ENCODE measurements around the gene YPEL1. TPM values are rescaled to one million over a fixed set of nuclear protein-coding genes. Genes with fewer than 3 reads are reported as not detected.

Gene YPEL1
- total and polyA plus RNA-seq, 4 donors = 1.6 to 15.1 (median 3.5) TPM

DNA sequence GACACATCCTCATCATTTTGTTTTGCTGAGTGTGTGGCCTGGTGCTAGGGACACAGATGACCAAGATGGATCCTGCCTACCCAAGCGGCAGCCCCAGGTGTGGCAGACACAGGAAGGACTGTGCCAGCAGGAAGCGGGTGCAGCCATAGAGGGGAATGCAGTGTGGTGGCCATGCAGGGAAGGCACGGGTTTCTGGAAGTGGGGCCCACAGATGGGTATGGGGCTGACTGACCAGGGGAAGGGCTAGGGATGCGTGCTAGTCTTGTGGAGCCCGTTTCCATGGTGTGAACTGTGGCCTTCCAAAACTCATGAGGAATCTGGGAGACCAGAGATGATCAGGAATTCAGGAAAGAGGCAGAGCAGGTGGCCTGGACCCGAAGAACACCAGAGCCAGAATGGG, 33.5 kb downstream of the YPEL1 start:
- H3K4me3 ChIP-seq = no peak overlapping the region
- peaks cover 0 to 17% (median 3%) of the 10 kb centered on the region in 4 donors for H3K36me3 ChIP-seq (ENCODE audit: control insufficient read depth in 4 of 4, insufficient read depth in 4 of 4, low read length in 4 of 4)
- no peaks in the 10 kb centered on the region for H3K27me3 ChIP-seq (ENCODE audit: control insufficient read depth in 3 of 3, insufficient read depth in 3 of 3, low read length in 2 of 3)
- H3K9ac ChIP-seq (ENCODE audit: insufficient read depth in 1 of 2, low read length in 2 of 2) = no peak overlapping the region
- 88 to 91% methylated on average over 6 of the region's 6 CpGs for WGBS, 2 donors
- no peak for ATAC-seq (ENCODE audit: insufficient read depth, low FRiP score)
- H3K9me3 ChIP-seq (ENCODE audit: control insufficient read depth in 4 of 4, insufficient read depth in 3 of 4, low read length in 3 of 4) = no peaks in the 10 kb centered on the region
- no peak for DNase-seq
- TF ChIP-seq CTCF (IDR thresholded peaks at IDR 0.05; ENCODE audit: control extremely low read depth, extremely low read depth) = no peak
- peaks cover 0 to 8% (median 0%) of the 10 kb centered on the region in 5 donors for H3K4me1 ChIP-seq (ENCODE audit: control insufficient read depth in 5 of 5, insufficient read depth in 5 of 5, low read length in 5 of 5)
- H3K27ac ChIP-seq (ENCODE audit: low read depth in 1 of 2, low read length in 1 of 2) = no peak overlapping the region

- WGBS, 2 donors = 90 to 94% methylated on average over 7 of the region's 7 CpGs
- Histone ChIP-seq H3K27ac (ENCODE audit: low read depth in 1 of 2, low read length in 1 of 2) (no peak overlapping the region), H3K27me3 (ENCODE audit: control insufficient read depth in 3 of 3, insufficient read depth in 3 of 3, low read length in 2 of 3) (no peaks in the 10 kb centered on the region), H3K4me3 (no peak overlapping the region), H3K4me1 (ENCODE audit: control insufficient read depth in 5 of 5, insufficient read depth in 5 of 5, low read length in 5 of 5) (peaks cover 0 to 8% (median 0%) of the 10 kb centered on the region in 5 donors), H3K9me3 (ENCODE audit: control insufficient read depth in 4 of 4, insufficient read depth in 3 of 4, low read length in 3 of 4) (no peaks in the 10 kb centered on the region), H3K9ac (ENCODE audit: insufficient read depth in 1 of 2, low read length in 2 of 2) (no peak overlapping the region), H3K36me3 (ENCODE audit: control insufficient read depth in 4 of 4, insufficient read depth in 4 of 4, low read length in 4 of 4) (peaks cover 0 to 23% (median 3%) of the 10 kb centered on the region in 4 donors)
- ATAC-seq (ENCODE audit: insufficient read depth, low FRiP score) (no peak), DNase-seq (no peak)
- no peak for TF ChIP-seq CTCF (IDR thresholded peaks at IDR 0.05; ENCODE audit: control extremely low read depth, extremely low read depth)
Measured at GRCh38 chr22:21701384-21701971, 34.1 kb downstream of the YPEL1 start.

GRCh38 chr22:21700822-21701221, 34.8 kb downstream of the YPEL1 start:
- WGBS, 2 donors = 90 to 97% methylated on average over 6 of the region's 6 CpGs
- Histone ChIP-seq H3K4me3 (no peak overlapping the region), H3K27me3 (ENCODE audit: control insufficient read depth in 3 of 3, insufficient read depth in 3 of 3, low read length in 2 of 3) (no peaks in the 10 kb centered on the region), H3K9ac (ENCODE audit: insufficient read depth in 1 of 2, low read length in 2 of 2) (no peak overlapping the region), H3K27ac (ENCODE audit: low read depth in 1 of 2, low read length in 1 of 2) (no peak overlapping the region), H3K9me3 (ENCODE audit: control insufficient read depth in 4 of 4, insufficient read depth in 3 of 4, low read length in 3 of 4) (no peaks in the 10 kb centered on the region), H3K4me1 (ENCODE audit: control insufficient read depth in 5 of 5, insufficient read depth in 5 of 5, low read length in 5 of 5) (peaks cover 0 to 8% (median 0%) of the 10 kb centered on the region in 5 donors), H3K36me3 (ENCODE audit: control insufficient read depth in 4 of 4, insufficient read depth in 4 of 4, low read length in 4 of 4) (peaks cover 0 to 29% (median 6%) of the 10 kb centered on the region in 4 donors)
- no peak for ATAC-seq (ENCODE audit: insufficient read depth, low FRiP score)
- no peak for TF ChIP-seq CTCF (IDR thresholded peaks at IDR 0.05; ENCODE audit: control extremely low read depth, extremely low read depth)
- DNase-seq = no peak

GRCh38 chr22:21699643-21700042, 36.0 kb downstream of the YPEL1 start:
- peaks cover 0 to 8% (median 0%) of the 10 kb centered on the region in 5 donors for H3K4me1 ChIP-seq (ENCODE audit: control insufficient read depth in 5 of 5, insufficient read depth in 5 of 5, low read length in 5 of 5)
- H3K4me3 ChIP-seq = no peak overlapping the region
- DNase-seq = no peak
- ATAC-seq (ENCODE audit: insufficient read depth, low FRiP score) = no peak
- H3K27ac ChIP-seq (ENCODE audit: low read depth in 1 of 2, low read length in 1 of 2) = no peak overlapping the region
- WGBS, 2 donors = 82 to 84% methylated on average over 3 of the region's 3 CpGs
- H3K9me3 ChIP-seq (ENCODE audit: control insufficient read depth in 4 of 4, insufficient read depth in 3 of 4, low read length in 3 of 4) = no peaks in the 10 kb centered on the region
- TF ChIP-seq CTCF (IDR thresholded peaks at IDR 0.05; ENCODE audit: control extremely low read depth, extremely low read depth) = no peak
- H3K36me3 ChIP-seq (ENCODE audit: control insufficient read depth in 4 of 4, insufficient read depth in 4 of 4, low read length in 4 of 4) = peaks cover 0 to 39% (median 8%) of the 10 kb centered on the region in 4 donors
- no peaks in the 10 kb centered on the region for H3K27me3 ChIP-seq (ENCODE audit: control insufficient read depth in 3 of 3, insufficient read depth in 3 of 3, low read length in 2 of 3)
- H3K9ac ChIP-seq (ENCODE audit: insufficient read depth in 1 of 2, low read length in 2 of 2) = no peak overlapping the region

Data from lung (tissue), 12 donors.